Keratinocyte (primary cell): Measurements from ENCODE around the gene BUD23. TPM values are rescaled to one million over a fixed set of nuclear protein-coding genes. Genes with fewer than 3 reads are reported as not detected.

Experiments
- DNase-seq: peaks from one replicate; pipeline ENCODE4 v3.0.0-alpha.2; 2011; ENCODE audit warnings: low read depth, missing footprints, low spot score
- FAIRE-seq: peaks from 2 replicates; lab custom pipeline; 2011; peaks lifted over from hg19 to GRCh38; lab: Jason Lieb, UNC
- H2AFZ ChIP-seq: 2 replicates; pipeline ENCODE4 v1.6.0; 2012; ENCODE audit warnings: low read length, control low read depth, inconsistent platforms; ENCODE audit not compliant: control insufficient read depth
- H3K27ac ChIP-seq: 2 replicates; pipeline ENCODE4 v1.5.1; 2011; ENCODE audit warnings: low read length; ENCODE audit not compliant: control insufficient read depth, insufficient read depth
- H3K27me3 ChIP-seq: 3 replicates; pipeline ENCODE4 v1.6.0; 2011; ENCODE audit warnings: low read length; ENCODE audit not compliant: control insufficient read depth, insufficient read depth; ENCODE audit errors: extremely low read depth
- H3K36me3 ChIP-seq, 2 experiments: 2 replicates in 1 of 2; 3 replicates in 1 of 2; pipeline ENCODE4 v1.5.1; 2011; ENCODE audit warnings: low read length in 2 of 2, mild to moderate bottlenecking in 1 of 2; ENCODE audit not compliant: control insufficient read depth in 2 of 2, insufficient read depth in 2 of 2; ENCODE audit errors: extremely low read depth in 1 of 2
- H3K4me1 ChIP-seq: 3 replicates; pipeline ENCODE4 v1.5.1; 2011; ENCODE audit warnings: low read length; ENCODE audit not compliant: control insufficient read depth, insufficient read depth; ENCODE audit errors: extremely low read depth
- H3K4me2 ChIP-seq: 3 replicates; pipeline ENCODE4 v1.6.0; 2011; ENCODE audit warnings: low read depth, low read length; ENCODE audit not compliant: control insufficient read depth, insufficient read depth; ENCODE audit errors: extremely low read depth
- H3K4me3 ChIP-seq, 3 experiments: fragments of 200-600 bp in 1 of 3; sonication (generic) in 1 of 3; 2 replicates in 2 of 3; 3 replicates in 1 of 3; pipeline ENCODE4 v1.5.1; 2011 to 2016; ENCODE audit warnings: low read length in 3 of 3, mild to moderate bottlenecking in 3 of 3, control low read depth in 2 of 3, inconsistent platforms in 1 of 3, low read depth in 1 of 3, mixed read lengths in 1 of 3, mixed run types in 1 of 3, moderate library complexity in 1 of 3; ENCODE audit not compliant: control insufficient read depth in 2 of 3, insufficient read depth in 2 of 3; ENCODE audit errors: extremely low read depth in 1 of 3
- H3K79me2 ChIP-seq: 2 replicates; pipeline ENCODE4 v1.6.0; 2012; ENCODE audit warnings: low read length; ENCODE audit not compliant: control insufficient read depth, insufficient read depth
- H3K9ac ChIP-seq: 3 replicates; pipeline ENCODE4 v1.6.0; 2011; ENCODE audit warnings: low read length; ENCODE audit not compliant: control insufficient read depth, insufficient read depth; ENCODE audit errors: extremely low read depth
- H3K9me1 ChIP-seq: 3 replicates; pipeline ENCODE4 v1.6.0; 2011; ENCODE audit warnings: low read length; ENCODE audit not compliant: control insufficient read depth, insufficient read depth; ENCODE audit errors: extremely low read depth
- H3K9me3 ChIP-seq: 2 replicates; pipeline ENCODE4 v1.5.1; 2012; ENCODE audit warnings: low read depth, low read length; ENCODE audit not compliant: control insufficient read depth
- H4K20me1 ChIP-seq: 3 replicates; pipeline ENCODE4 v1.6.0; 2011; ENCODE audit warnings: low read length; ENCODE audit not compliant: control insufficient read depth, insufficient read depth; ENCODE audit errors: extremely low read depth
- EZH2 ChIP-seq: IDR thresholded peaks from one replicate; pipeline ENCODE4 v1.6.1; 2012; ENCODE audit warnings: inconsistent platforms, mild to moderate bottlenecking, low read length, moderate library complexity
- dilution Hi-C: fragments of 300-500 bp; cut with MboI; formaldehyde crosslinking; loops from one replicate; pipeline ENCODE4 v1.7.0; 2020; ENCODE audit warnings: low sequenced_read_pairs; ENCODE audit not compliant: extremely low pct_ligation_motif_present
- polyA plus RNA-seq, 5 experiments: library from polyadenylated mRNA; depleted of rRNA in 3 of 5; stranded (reverse) in 3 of 5; stranded (forward) in 1 of 5; unstranded in 1 of 5; fragments of >200 nt; gene quantifications; 1 replicate in 1 of 5; 2 replicates in 3 of 5; 3 replicates in 1 of 5; pipeline versions ENCODE4 v1.2.1 to v1.2.3, GENCODE V29; 2011 to 2012; ENCODE audit warnings: missing spikeins in 2 of 5, low read depth in 1 of 5, low replicate concordance in 1 of 5
- TF ChIP-seq, protein P1 (sequence below), 3 experiments: IDR thresholded peaks in 1 of 3; conservative IDR thresholded peaks in 1 of 3; optimal IDR thresholded peaks in 1 of 3; 2 replicates in 2 of 3; 3 replicates in 1 of 3; pipeline versions ENCODE3 to v1.5.1; 2011; ENCODE audit warnings: low read length in 3 of 3, mild to moderate bottlenecking in 3 of 3, moderate library complexity in 2 of 3, control low read depth in 1 of 3, inconsistent platforms in 1 of 3; ENCODE audit not compliant: insufficient read depth in 2 of 3; ENCODE audit errors: extremely low read depth in 1 of 3

BUD23 gene
- polyA plus RNA-seq, 1 donor (not counting 4 experiments of a cell fraction or from before 2014, with no cell fraction given), result 72.0 TPM

DNA sequence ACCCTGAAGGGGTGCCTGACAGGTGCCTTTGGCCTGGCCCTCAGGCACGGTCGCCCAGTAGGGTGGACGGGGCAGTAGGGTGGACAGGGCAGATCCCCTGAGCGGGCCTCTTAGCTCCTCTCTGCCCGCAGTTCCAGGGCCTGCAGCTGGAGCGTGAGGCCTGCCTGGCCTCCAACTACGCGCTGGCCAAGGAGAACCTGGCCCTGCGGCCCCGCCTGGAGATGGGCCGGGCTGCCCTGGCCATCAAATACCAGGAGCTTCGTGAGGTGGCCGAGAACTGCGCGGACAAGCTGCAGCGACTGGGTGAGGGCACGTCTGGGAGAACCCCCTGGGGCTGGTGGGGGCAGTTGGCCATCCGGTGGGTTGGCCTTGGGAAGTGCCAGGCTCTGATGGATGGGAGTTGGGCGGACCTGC is 14.1 kb upstream of the BUD23 start:
- Histone ChIP-seq H3K9me1 (no peaks in the 10 kb centered on the region), H3K36me3 (no peaks in the 10 kb centered on the region), H3K9ac (no peak overlapping the region), H3K27me3 (peaks cover 8% of the 10 kb centered on the region), H4K20me1 (no peaks in the 10 kb centered on the region), H3K4me3 (no peak overlapping the region), H3K27ac (no peak overlapping the region), H3K79me2 (no peaks in the 10 kb centered on the region), H3K4me1 (peaks cover 7% of the 10 kb centered on the region), H3K4me2 (no peak overlapping the region), H2AFZ (no peak overlapping the region), H3K9me3 (no peaks in the 10 kb centered on the region)
- FAIRE-seq (no peak), DNase-seq (no peak)
- TF ChIP-seq, protein P1, sequence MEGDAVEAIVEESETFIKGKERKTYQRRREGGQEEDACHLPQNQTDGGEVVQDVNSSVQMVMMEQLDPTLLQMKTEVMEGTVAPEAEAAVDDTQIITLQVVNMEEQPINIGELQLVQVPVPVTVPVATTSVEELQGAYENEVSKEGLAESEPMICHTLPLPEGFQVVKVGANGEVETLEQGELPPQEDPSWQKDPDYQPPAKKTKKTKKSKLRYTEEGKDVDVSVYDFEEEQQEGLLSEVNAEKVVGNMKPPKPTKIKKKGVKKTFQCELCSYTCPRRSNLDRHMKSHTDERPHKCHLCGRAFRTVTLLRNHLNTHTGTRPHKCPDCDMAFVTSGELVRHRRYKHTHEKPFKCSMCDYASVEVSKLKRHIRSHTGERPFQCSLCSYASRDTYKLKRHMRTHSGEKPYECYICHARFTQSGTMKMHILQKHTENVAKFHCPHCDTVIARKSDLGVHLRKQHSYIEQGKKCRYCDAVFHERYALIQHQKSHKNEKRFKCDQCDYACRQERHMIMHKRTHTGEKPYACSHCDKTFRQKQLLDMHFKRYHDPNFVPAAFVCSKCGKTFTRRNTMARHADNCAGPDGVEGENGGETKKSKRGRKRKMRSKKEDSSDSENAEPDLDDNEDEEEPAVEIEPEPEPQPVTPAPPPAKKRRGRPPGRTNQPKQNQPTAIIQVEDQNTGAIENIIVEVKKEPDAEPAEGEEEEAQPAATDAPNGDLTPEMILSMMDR (optimal IDR thresholded peaks at IDR 0.05 in 1 of 3, IDR thresholded peaks at IDR 0.05 in 1 of 3, conservative IDR thresholded peaks at IDR 0.05 in 1 of 3; ENCODE audit: extremely low read depth in 1 of 3, insufficient read depth in 2 of 3, low read length in 3 of 3), result no peak
- TF ChIP-seq EZH2, result no peak
- dilution Hi-C loops, result no loop called here

DNA sequence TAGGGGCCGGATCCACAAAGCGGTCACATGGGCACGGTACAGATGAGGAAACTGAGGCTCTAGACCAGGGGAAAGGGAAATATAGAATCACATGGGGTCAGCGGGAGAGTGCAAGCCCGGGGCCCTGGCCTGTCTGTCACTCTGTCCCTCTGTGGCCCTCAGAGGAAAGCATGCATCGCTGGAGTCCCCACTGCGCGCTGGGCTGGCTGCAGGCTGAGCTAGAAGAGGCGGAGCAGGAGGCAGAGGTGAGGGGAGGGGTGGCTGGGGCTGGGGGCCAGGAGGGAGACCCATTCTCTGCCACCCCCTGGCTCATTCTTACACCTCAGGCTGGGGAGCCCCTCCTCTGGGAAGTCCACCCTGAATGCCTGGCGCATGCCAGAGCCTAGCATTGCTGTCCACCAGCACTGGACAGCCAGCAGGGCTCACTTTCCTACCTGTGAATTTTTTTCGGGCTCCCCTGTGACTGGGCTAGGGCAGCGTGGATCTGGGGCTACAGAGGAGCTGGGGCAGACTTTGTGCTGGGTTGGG is 13.5 kb upstream of the BUD23 start:
- DNase-seq (no peak), FAIRE-seq (no peak)
- Histone ChIP-seq H3K4me1 (peaks cover 7% of the 10 kb centered on the region), H3K4me3 (no peak overlapping the region), H4K20me1 (peaks cover 3% of the 10 kb centered on the region), H3K9me3 (no peaks in the 10 kb centered on the region), H3K36me3 (no peaks in the 10 kb centered on the region), H3K4me2 (no peak overlapping the region), H3K27me3 (peaks cover 8% of the 10 kb centered on the region), H3K79me2 (no peaks in the 10 kb centered on the region), H3K9ac (no peak overlapping the region), H2AFZ (no peak overlapping the region), H3K9me1 (no peaks in the 10 kb centered on the region), H3K27ac (no peak overlapping the region)
- no peak for TF ChIP-seq EZH2
- TF ChIP-seq, protein P1 (optimal IDR thresholded peaks at IDR 0.05 in 1 of 3, IDR thresholded peaks at IDR 0.05 in 1 of 3, conservative IDR thresholded peaks at IDR 0.05 in 1 of 3; ENCODE audit: extremely low read depth in 1 of 3, insufficient read depth in 2 of 3, low read length in 3 of 3), result no peak
- dilution Hi-C loops, result no loop called here
